Testis (tissue), 2 donors: Measurements from ENCODE around the gene S100A11.

Source experiments
- CTCF ChIP-seq, 3 experiments: fragments of 450-650 bp in 2 of 3; fragments of 200-600 bp in 1 of 3; sonication (generic) in 1 of 3; IDR thresholded peaks; one replicate each; pipeline ENCODE4 v1.5.1; 2016 to 2019; ENCODE audit warnings: antibody characterized with exemption in 3 of 3, mild to moderate bottlenecking in 2 of 3, moderate library complexity in 1 of 3
- POLR2A ChIP-seq: fragments of 450-650 bp; IDR thresholded peaks from one replicate; pipeline ENCODE4 v1.6.1; 2017; ENCODE audit warnings: antibody characterized with exemption, mild to moderate bottlenecking, moderate library complexity

DNA sequence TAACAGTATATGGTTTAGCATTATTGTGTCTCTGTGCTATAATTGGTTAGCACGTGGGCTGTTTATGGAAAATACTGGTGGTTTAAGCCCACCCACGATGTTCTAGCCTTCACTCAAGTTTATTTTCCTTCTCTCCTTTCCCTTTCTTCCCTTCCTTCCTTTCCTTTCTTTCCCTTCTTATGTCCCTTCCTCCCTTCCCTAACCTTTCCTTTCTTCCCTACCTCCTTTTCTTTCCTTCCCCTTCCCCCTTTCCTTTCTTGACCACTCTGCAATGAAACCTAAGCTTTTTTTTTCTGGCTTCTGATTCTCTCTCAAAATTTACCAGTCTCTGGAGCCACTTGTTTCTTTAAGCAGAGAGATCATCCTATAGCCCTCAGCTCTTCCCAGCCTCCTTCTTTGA is 29.8 kb downstream of the S100A11 start:
- TF ChIP-seq POLR2A (no peak), CTCF (IDR thresholded peaks at IDR 0.05) (no peak)
